SK-N-SH (cell line): Measurements from ENCODE around the gene PLXNB3. TPM values are rescaled to one million over a fixed set of nuclear protein-coding genes. Genes with fewer than 3 reads are reported as not detected.
A peak's percentile ranks its signal among the peaks of the same experiment; 100 is the strongest.

Experiments used
- CTCF ChIA-PET: fragments of 300-600, 350-600 bp; formaldehyde crosslinking; extraction: SDS; loops from one replicate; lab custom pipeline; 2021; lab: Yijun Ruan, JAX
- POLR2A ChIA-PET: fragments of 350-600 bp; sonication (Branson Sonifier 250); formaldehyde crosslinking; extraction: SDS; loops from one replicate; lab custom pipeline; 2020; ENCODE audit warnings: antibody characterized with exemption, inconsistent platforms; lab: Yijun Ruan, JAX
- DNase-seq: peaks from one replicate; pipeline ENCODE4 v3.0.0; 2012
- H2AFZ ChIP-seq: fragments of 200-600 bp; sonication (generic); 2 replicates; pipeline ENCODE4 v1.8.1; 2016; ENCODE audit warnings: antibody characterized with exemption, mild to moderate bottlenecking, low read depth
- H3F3A ChIP-seq: fragments of 200-600 bp; sonication (generic); replicated peaks from 2 replicates; pipeline ENCODE3; 2016; ENCODE audit warnings: antibody characterized with exemption, mild to moderate bottlenecking; ENCODE audit not compliant: insufficient read depth
- H3K27ac ChIP-seq, 2 experiments: fragments of 200-500 bp in 1 of 2; fragments of 200-600 bp in 1 of 2; sonication (Bioruptor generic) in 1 of 2; sonication (generic), shearing (Covaris generic) in 1 of 2; 2 replicates each; pipeline versions ENCODE4 v1.5.1 to v1.6.1; 2014 to 2016; ENCODE audit warnings: low read depth in 2 of 2, inconsistent platforms in 1 of 2, low read length in 1 of 2, mild to moderate bottlenecking in 1 of 2, mixed read lengths in 1 of 2
- H3K27me3 ChIP-seq: fragments of 200-600 bp; sonication (generic), shearing (Covaris generic); 2 replicates; pipeline ENCODE4 v1.6.1; 2016; ENCODE audit warnings: mixed run types; ENCODE audit not compliant: insufficient read depth
- H3K36me3 ChIP-seq, 2 experiments: fragments of 200-500 bp in 1 of 2; fragments of 200-600 bp in 1 of 2; sonication (Bioruptor generic) in 1 of 2; sonication (generic) in 1 of 2; replicated peaks in 1 of 2; 2 replicates each; pipeline versions ENCODE3 to v1.5.1; 2014 to 2016; ENCODE audit warnings: low read length in 1 of 2, mild to moderate bottlenecking in 1 of 2; ENCODE audit not compliant: insufficient read depth in 2 of 2, control insufficient read depth in 1 of 2
- H3K4me1 ChIP-seq, 2 experiments: fragments of 200-500 bp in 1 of 2; fragments of 200-600 bp in 1 of 2; sonication (Bioruptor generic) in 1 of 2; sonication (generic), shearing (Covaris generic) in 1 of 2; 2 replicates each; pipeline versions ENCODE4 v1.5.1 to v1.6.1; 2014 to 2016; ENCODE audit warnings: low read depth in 1 of 2, low read length in 1 of 2, mixed run types in 1 of 2; ENCODE audit not compliant: insufficient read depth in 2 of 2, control insufficient read depth in 1 of 2
- H3K4me2 ChIP-seq: fragments of 200-600 bp; sonication (generic), shearing (Covaris generic); 2 replicates; pipeline ENCODE4 v1.6.1; 2017; ENCODE audit warnings: mixed run types
- H3K4me3 ChIP-seq, 2 experiments: fragments of 200-500 bp in 1 of 2; fragments of 200-600 bp in 1 of 2; sonication (Bioruptor generic) in 1 of 2; sonication (generic), shearing (Covaris generic) in 1 of 2; 2 replicates each; pipeline versions ENCODE4 v1.5.1 to v1.8.1; 2014 to 2016; ENCODE audit warnings: low read depth in 2 of 2, inconsistent platforms in 1 of 2, low read length in 1 of 2, mild to moderate bottlenecking in 1 of 2, mixed read lengths in 1 of 2, moderate library complexity in 1 of 2
- H3K79me2 ChIP-seq: fragments of 200-600 bp; sonication (generic); 2 replicates; pipeline ENCODE4 v1.8.1; 2017; ENCODE audit warnings: mild to moderate bottlenecking; ENCODE audit not compliant: insufficient read depth
- H3K9ac ChIP-seq: fragments of 200-600 bp; sonication (generic); 2 replicates; pipeline ENCODE4 v1.6.1; 2017; ENCODE audit warnings: mixed run types
- H3K9me2 ChIP-seq: fragments of 200-600 bp; sonication (generic); 2 replicates; pipeline ENCODE4 v1.6.1; 2017; ENCODE audit warnings: mixed run types
- H3K9me3 ChIP-seq: fragments of 200-600 bp; sonication (generic); 2 replicates; pipeline ENCODE4 v1.6.1; 2017; ENCODE audit warnings: mixed run types, mild to moderate bottlenecking, moderate library complexity
- H4K20me1 ChIP-seq: fragments of 200-600 bp; sonication (generic); 2 replicates; pipeline ENCODE4 v1.6.1; 2017; ENCODE audit warnings: mild to moderate bottlenecking, mixed run types; ENCODE audit not compliant: insufficient read depth
- CTCF ChIP-seq: fragments of 200-600 bp; sonication (generic); IDR thresholded peaks from 2 replicates; pipeline ENCODE4 v1.6.1; 2017; ENCODE audit warnings: antibody characterized with exemption, mild to moderate bottlenecking, moderate library complexity
- ELF1 ChIP-seq: IDR thresholded peaks from 2 replicates; pipeline ENCODE4 v1.4.0; 2012
- FOSL2 ChIP-seq: IDR thresholded peaks from 2 replicates; pipeline ENCODE4 v1.4.0; 2012; ENCODE audit warnings: low read depth, mild to moderate bottlenecking, moderate library complexity, borderline replicate concordance
- GATA2 ChIP-seq: sonication (generic); formaldehyde crosslinking; IDR thresholded peaks from 2 replicates; pipeline ENCODE4 v1.5.0; 2020; ENCODE audit warnings: mild to moderate bottlenecking, missing genetic modification reagents
- MAX ChIP-seq: IDR thresholded peaks from 2 replicates; pipeline ENCODE4 v1.4.0; 2012; ENCODE audit warnings: low read depth
- POLR2AphosphoS5 ChIP-seq: IDR thresholded peaks from 2 replicates; pipeline ENCODE4 v1.6.1; 2012; ENCODE audit warnings: low read depth, low read length
- RCOR1 ChIP-seq: fragments of 150-350 bp; IDR thresholded peaks from 2 replicates; pipeline ENCODE4 v1.6.1; 2017; ENCODE audit warnings: antibody characterized with exemption, low read length
- RFX5 ChIP-seq: IDR thresholded peaks from 2 replicates; pipeline ENCODE4 v1.6.1; 2012; ENCODE audit warnings: mild to moderate bottlenecking, improper control_type of control experiment, low read length
- USF2 ChIP-seq: fragments of 150-350 bp; IDR thresholded peaks from 2 replicates; pipeline ENCODE4 v1.6.1; 2017; ENCODE audit warnings: antibody characterized with exemption, low read length, low read depth, borderline replicate concordance
- YY1 ChIP-seq: IDR thresholded peaks from 2 replicates; pipeline ENCODE4 v1.4.0; 2012; ENCODE audit warnings: low read depth, mild to moderate bottlenecking
- WGBS: methylation state at CpG from one replicate; pipeline ENCODE4 v1.1.6; 2017; ENCODE audit warnings: low lambda C conversion rate; 5-methylcytosine and 5-hydroxymethylcytosine counted together
- polyA plus RNA-seq, 3 experiments: library from polyadenylated mRNA; depleted of rRNA; stranded (reverse); fragments of >200 nt; gene quantifications; 2 replicates each; pipeline ENCODE4 v1.2.3, GENCODE V29; 2012

PLXNB3 gene
- polyA plus RNA-seq, 1 of the 3 experiments (the other 2 are of a cell fraction) = 15.5 TPM

DNA sequence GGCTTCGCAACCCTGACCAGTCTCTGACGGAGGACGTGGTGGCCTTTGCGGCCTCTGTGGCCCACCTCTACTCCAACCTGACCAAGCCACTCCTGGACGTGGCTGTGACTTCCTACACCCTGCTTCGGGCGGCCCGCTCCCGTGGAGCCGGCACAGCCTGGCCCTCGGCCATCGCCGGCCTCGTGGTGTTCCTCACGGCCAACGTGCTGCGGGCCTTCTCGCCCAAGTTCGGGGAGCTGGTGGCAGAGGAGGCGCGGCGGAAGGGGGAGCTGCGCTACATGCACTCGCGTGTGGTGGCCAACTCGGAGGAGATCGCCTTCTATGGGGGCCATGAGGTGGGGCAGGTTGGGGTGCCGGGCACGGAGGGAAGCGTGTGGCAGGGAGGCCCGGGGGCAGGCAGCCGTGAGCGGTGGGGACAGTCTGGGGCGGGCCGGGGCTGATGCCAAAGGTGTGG is 38.2 kb upstream of the PLXNB3 start (continued):
- TF ChIP-seq ELF1 = no peak
- no peak for TF ChIP-seq YY1
- TF ChIP-seq FOSL2 = no peak
- TF ChIP-seq USF2 = no peak
- TF ChIP-seq RCOR1 = no peak
- TF ChIP-seq CTCF = no peak
- TF ChIP-seq POLR2AphosphoS5 = no peak
- no peak for TF ChIP-seq RFX5

DNA sequence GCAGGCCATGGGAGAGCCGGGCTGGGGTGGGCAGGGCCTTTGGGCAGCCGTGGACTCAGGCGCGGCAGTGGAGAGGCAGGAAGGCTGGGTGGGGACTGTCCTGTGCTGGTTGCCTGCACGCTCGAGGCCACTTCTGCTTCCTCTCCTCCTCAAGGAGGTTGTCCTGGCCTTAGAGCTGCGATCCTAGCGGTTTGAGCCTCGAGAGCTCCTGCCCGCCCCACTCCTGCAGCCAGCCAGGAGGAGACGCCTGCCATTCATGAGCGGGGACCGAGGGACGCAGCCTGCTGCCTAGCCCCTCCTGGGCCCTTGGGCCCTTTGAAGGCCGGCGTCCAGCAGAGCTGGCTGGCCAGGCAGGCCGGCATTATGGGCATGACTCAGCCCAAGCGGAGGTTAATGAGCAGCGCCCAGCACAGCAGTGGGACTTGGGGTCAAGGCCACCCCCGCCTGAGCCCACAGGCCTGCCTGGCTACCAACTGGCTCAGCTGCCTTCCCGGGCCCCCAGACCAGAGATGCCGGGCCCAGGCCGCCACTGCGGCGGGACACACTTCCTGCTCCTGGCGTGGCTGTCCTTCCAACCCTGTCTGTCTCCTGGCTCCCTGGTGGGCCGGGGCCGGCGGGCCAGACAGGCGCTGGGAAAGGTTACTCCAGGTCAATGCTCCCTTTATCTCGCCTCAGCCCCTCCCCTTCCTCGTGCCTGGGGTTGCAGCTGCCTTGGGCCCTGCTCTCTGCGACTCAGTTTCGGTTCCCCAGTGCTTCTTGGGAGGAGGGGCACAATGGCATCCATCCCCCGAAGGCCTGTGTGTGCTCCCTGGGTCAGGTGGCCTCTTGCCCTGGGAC is 37.5 kb upstream of the PLXNB3 start:
- Histone ChIP-seq H3K27ac (peak overlapping the region; percentile 47 to 76), H3K9me3 (no peaks in the 10 kb centered on the region), H3F3A (no peaks in the 10 kb centered on the region), H3K4me2 (peak overlapping the region; percentile 77), H2AFZ (no peak overlapping the region), H3K4me1 (peaks cover 7 to 38% of the 10 kb centered on the region in 2 experiments; a peak in 3 of 4 replicates), H3K27me3 (no peaks in the 10 kb centered on the region), H3K9ac (peak overlapping the region; percentile 18; the same call in 1 of the 2 replicates), H3K4me3 (peak overlapping the region; percentile 33 to 47), H3K36me3 (peaks cover 4 to 5% of the 10 kb centered on the region in 2 experiments), H4K20me1 (peaks cover 19% of the 10 kb centered on the region), H3K79me2 (peaks cover 20% of the 10 kb centered on the region), H3K9me2 (no peaks in the 10 kb centered on the region)
- 30% methylated on average over 25 of the region's 35 CpGs for WGBS
- peak; percentile 80 for DNase-seq
- ChIA-PET CTCF (interaction anchor here (0.6 to 2.7 kb wide), 4 partner anchors 12 to 256 kb away, joined by 3 to 11 read pairs (median 4); partner anchors contain the start of genes HAUS7 and PLXNB3), POLR2A (interaction anchor here (1.3 kb wide), 1 partner anchor 37 kb away, joined by 4 read pairs; no protein-coding TSS in a partner anchor)
- TF ChIP-seq MAX = no peak
- 0 out of 2 replicates have a peak, but pooled peaks have one; percentile 3 for TF ChIP-seq GATA2 (CRISPR knock-in tag)
